Parathyroid adenoma (tissue), 2 donors: Measurements from ENCODE around the gene APOBEC3A.
"Not testable (repeated sequence)": the region's sequence is repeated elsewhere in the genome, so short reads cannot be mapped to it uniquely, and the experiment has no call there.

Experiments
- H2AFZ ChIP-seq: fragments of 300-600 bp; sonication (generic); one replicate; pipeline ENCODE4 v1.7.0; 2017; ENCODE audit warnings: antibody characterized with exemption, mild to moderate bottlenecking
- H3K27ac ChIP-seq: fragments of 300-600 bp; sonication (generic); one replicate; pipeline ENCODE4 v1.7.0; 2017
- H3K27me3 ChIP-seq: fragments of 300-600 bp; sonication (generic); one replicate; pipeline ENCODE4 v1.7.0; 2017; ENCODE audit warnings: low read length; ENCODE audit not compliant: control insufficient read depth, insufficient read depth
- H3K36me3 ChIP-seq: fragments of 300-600 bp; sonication (generic); one replicate; pipeline ENCODE4 v1.7.0; 2017; ENCODE audit warnings: low read length; ENCODE audit not compliant: control insufficient read depth, insufficient read depth
- H3K4me1 ChIP-seq: fragments of 300-600 bp; sonication (generic); one replicate; pipeline ENCODE4 v1.7.0; 2017; ENCODE audit warnings: control low read depth
- H3K4me2 ChIP-seq: fragments of 300-600 bp; sonication (generic); one replicate; pipeline ENCODE4 v1.7.0; 2017; ENCODE audit warnings: low read length
- H3K4me3 ChIP-seq: fragments of 300-600 bp; sonication (generic); one replicate; pipeline ENCODE4 v1.7.0; 2017; ENCODE audit warnings: low read depth, low read length
- H3K79me2 ChIP-seq: fragments of 300-600 bp; sonication (generic); one replicate; pipeline ENCODE4 v1.7.0; 2017; ENCODE audit warnings: control low read depth
- H3K9ac ChIP-seq: fragments of 300-600 bp; sonication (generic); one replicate; pipeline ENCODE4 v1.7.0; 2017; ENCODE audit warnings: mild to moderate bottlenecking
- H3K9me3 ChIP-seq: fragments of 300-600 bp; sonication (generic); one replicate; pipeline ENCODE4 v1.7.0; 2017; ENCODE audit warnings: low read length; ENCODE audit not compliant: control insufficient read depth
- TF ChIP-seq, protein P1 (sequence below): fragments of 300-600 bp; sonication (generic); IDR thresholded peaks from one replicate; pipeline ENCODE4 v1.7.0; 2017; ENCODE audit warnings: antibody characterized with exemption, mild to moderate bottlenecking
- donor health status: primary hyperparathyroidism.

APOBEC3A gene

GRCh38 chr22:38941488-38941987 is 15.9 kb upstream of the APOBEC3A start:
- no peak overlapping the region for H2AFZ ChIP-seq
- no peak overlapping the region for H3K4me3 ChIP-seq
- no peaks in the 10 kb centered on the region for H3K9me3 ChIP-seq
- H3K27me3 ChIP-seq: no peaks in the 10 kb centered on the region
- no peaks in the 10 kb centered on the region for H3K4me1 ChIP-seq
- H3K27ac ChIP-seq: no peak overlapping the region
- H3K9ac ChIP-seq: no peak overlapping the region
- no peaks in the 10 kb centered on the region for H3K79me2 ChIP-seq
- TF ChIP-seq, protein P1, sequence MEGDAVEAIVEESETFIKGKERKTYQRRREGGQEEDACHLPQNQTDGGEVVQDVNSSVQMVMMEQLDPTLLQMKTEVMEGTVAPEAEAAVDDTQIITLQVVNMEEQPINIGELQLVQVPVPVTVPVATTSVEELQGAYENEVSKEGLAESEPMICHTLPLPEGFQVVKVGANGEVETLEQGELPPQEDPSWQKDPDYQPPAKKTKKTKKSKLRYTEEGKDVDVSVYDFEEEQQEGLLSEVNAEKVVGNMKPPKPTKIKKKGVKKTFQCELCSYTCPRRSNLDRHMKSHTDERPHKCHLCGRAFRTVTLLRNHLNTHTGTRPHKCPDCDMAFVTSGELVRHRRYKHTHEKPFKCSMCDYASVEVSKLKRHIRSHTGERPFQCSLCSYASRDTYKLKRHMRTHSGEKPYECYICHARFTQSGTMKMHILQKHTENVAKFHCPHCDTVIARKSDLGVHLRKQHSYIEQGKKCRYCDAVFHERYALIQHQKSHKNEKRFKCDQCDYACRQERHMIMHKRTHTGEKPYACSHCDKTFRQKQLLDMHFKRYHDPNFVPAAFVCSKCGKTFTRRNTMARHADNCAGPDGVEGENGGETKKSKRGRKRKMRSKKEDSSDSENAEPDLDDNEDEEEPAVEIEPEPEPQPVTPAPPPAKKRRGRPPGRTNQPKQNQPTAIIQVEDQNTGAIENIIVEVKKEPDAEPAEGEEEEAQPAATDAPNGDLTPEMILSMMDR: no peak
- H3K4me2 ChIP-seq: no peak overlapping the region
- H3K36me3 ChIP-seq: no peaks in the 10 kb centered on the region

- Histone ChIP-seq H3K36me3 (no peaks in the 10 kb centered on the region), H3K4me2 (no peak overlapping the region), H3K79me2 (no peaks in the 10 kb centered on the region), H3K27me3 (no peaks in the 10 kb centered on the region), H2AFZ (no peak overlapping the region), H3K9me3 (no peaks in the 10 kb centered on the region), H3K27ac (no peak overlapping the region), H3K4me3 (no peak overlapping the region), H3K9ac (no peak overlapping the region), H3K4me1 (no peaks in the 10 kb centered on the region)
- TF ChIP-seq, protein P1: no peak
Observed at GRCh38 chr22:38942702-38943101, 14.7 kb upstream of the APOBEC3A start.

GRCh38 chr22:38943201-38943600 is 14.2 kb upstream of the APOBEC3A start:
- Histone ChIP-seq H3K4me3 (no peak overlapping the region), H3K36me3 (no peaks in the 10 kb centered on the region)
- TF ChIP-seq, protein P1: no peak

GRCh38 chr22:38943882-38944281 is 13.5 kb upstream of the APOBEC3A start:
- TF ChIP-seq, protein P1: no peak
- H3K9me3 ChIP-seq: no peaks in the 10 kb centered on the region
- H2AFZ ChIP-seq: no peak overlapping the region
- no peaks in the 10 kb centered on the region for H3K27me3 ChIP-seq
- no peaks in the 10 kb centered on the region for H3K36me3 ChIP-seq
- no peak overlapping the region for H3K4me2 ChIP-seq
- no peak overlapping the region for H3K4me3 ChIP-seq
- H3K79me2 ChIP-seq: no peaks in the 10 kb centered on the region
- H3K4me1 ChIP-seq: no peaks in the 10 kb centered on the region
- H3K27ac ChIP-seq: no peak overlapping the region
- H3K9ac ChIP-seq: no peak overlapping the region

More at GRCh38 chr22:38943201-38943600, 14.2 kb upstream of the APOBEC3A start:
- H2AFZ ChIP-seq: no peak overlapping the region
- H3K9me3 ChIP-seq: no peaks in the 10 kb centered on the region
- no peaks in the 10 kb centered on the region for H3K4me1 ChIP-seq
- no peak overlapping the region for H3K27ac ChIP-seq
- H3K27me3 ChIP-seq: no peaks in the 10 kb centered on the region
- no peak overlapping the region for H3K9ac ChIP-seq
- H3K4me2 ChIP-seq: no peak overlapping the region
- no peaks in the 10 kb centered on the region for H3K79me2 ChIP-seq

- Histone ChIP-seq H3K9me3 (no peaks in the 10 kb centered on the region), H3K9ac (no peak overlapping the region), H3K79me2 (no peaks in the 10 kb centered on the region), H3K4me2 (no peak overlapping the region), H2AFZ (no peak overlapping the region), H3K4me1 (no peaks in the 10 kb centered on the region), H3K36me3 (no peaks in the 10 kb centered on the region), H3K27me3 (no peaks in the 10 kb centered on the region), H3K4me3 (no peak overlapping the region), H3K27ac (no peak overlapping the region)
- TF ChIP-seq, protein P1: no peak
Observed at GRCh38 chr22:38944653-38945052, 12.8 kb upstream of the APOBEC3A start.

DNA sequence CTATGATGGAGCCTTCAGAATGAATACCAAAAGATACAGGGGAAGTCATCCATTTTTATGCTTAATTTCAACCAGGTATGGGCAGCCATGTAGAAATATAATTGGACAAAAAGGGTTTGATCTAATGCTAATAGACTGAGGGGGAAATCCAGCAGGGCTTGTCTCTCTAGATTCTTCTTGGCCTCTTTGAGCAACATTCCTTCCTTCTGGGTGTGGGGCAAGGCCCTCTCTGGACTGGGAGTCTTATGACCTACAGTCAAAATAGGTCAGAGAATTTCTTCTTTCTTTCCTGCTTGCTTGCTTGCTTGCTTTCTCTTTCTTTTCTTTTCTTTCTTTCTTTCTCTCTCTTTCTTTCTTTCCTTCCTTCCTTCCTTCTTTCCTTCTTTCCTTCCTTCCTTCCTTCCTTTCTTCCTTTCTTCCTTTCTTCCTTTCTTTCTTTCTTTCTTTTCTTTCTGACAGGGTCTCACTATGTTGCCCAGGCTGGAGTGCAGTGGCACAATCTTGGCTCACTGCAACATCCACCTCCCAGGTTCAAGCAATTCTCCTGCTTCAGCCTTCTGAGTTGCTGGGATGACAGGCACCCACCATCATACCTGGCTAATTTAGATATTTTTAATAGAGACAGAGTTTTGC is 11.6 kb upstream of the APOBEC3A start:
- not testable (repeated sequence) for H3K9ac ChIP-seq, H3K9me3 ChIP-seq, H3K79me2 ChIP-seq, H3K27me3 ChIP-seq, H3K4me2 ChIP-seq, H2AFZ ChIP-seq, H3K27ac ChIP-seq, H3K4me1 ChIP-seq, H3K36me3 ChIP-seq, H3K4me3 ChIP-seq
